ENCODE data around the gene KIF6.
"Not testable (repeated sequence)": the region's sequence is repeated elsewhere in the genome, so short reads cannot be mapped to it uniquely, and the experiment has no call there.

- TF ChIP-seq CTCF, POLR2A (IDR thresholded peaks at IDR 0.05): not testable (repeated sequence)
Measured at GRCh38 chr6:39502362-39502955, 222.7 kb downstream of the KIF6 start.
